WI38 (cell line): ENCODE results near the gene CD93.

Experiments
- H3K4me3 ChIP-seq: 2 replicates; pipeline ENCODE4 v1.5.1; 2011; ENCODE audit warnings: low read depth, mild to moderate bottlenecking, control low read depth, low read length
- CTCF ChIP-seq: IDR thresholded peaks from 2 replicates; pipeline ENCODE4 v1.5.1; 2012; ENCODE audit warnings: low read depth, mild to moderate bottlenecking, control low read depth, low read length

The CD93 gene

GRCh38 chr20:23048283-23049200, 37.6 kb downstream of the CD93 start:
- no peak for TF ChIP-seq CTCF
- H3K4me3 ChIP-seq, result no peak overlapping the region

GRCh38 chr20:23047738-23048214, 38.3 kb downstream of the CD93 start:
- no peak for TF ChIP-seq CTCF
- no peak overlapping the region for H3K4me3 ChIP-seq

- H3K4me3 ChIP-seq, result no peak overlapping the region
- no peak for TF ChIP-seq CTCF
Observed at GRCh38 chr20:23047001-23047737, 39.0 kb downstream of the CD93 start.

GRCh38 chr20:23046431-23046830, 39.7 kb downstream of the CD93 start:
- no peak for TF ChIP-seq CTCF
- no peak overlapping the region for H3K4me3 ChIP-seq

GRCh38 chr20:23043376-23043775, 42.7 kb downstream of the CD93 start:
- H3K4me3 ChIP-seq, result no peak overlapping the region
- no peak for TF ChIP-seq CTCF

- TF ChIP-seq CTCF, result no peak
- H3K4me3 ChIP-seq, result no peak overlapping the region
Observed at GRCh38 chr20:23042270-23042669, 43.9 kb downstream of the CD93 start.
